HG03097 (cell line): Measurements from ENCODE around the gene NET1.
A peak's percentile ranks its signal among the peaks of the same experiment; 100 is the strongest.
"Not testable (repeated sequence)": the region's sequence is repeated elsewhere in the genome, so short reads cannot be mapped to it uniquely, and the experiment has no call there.

Experiments used
- ATAC-seq: cut with Tn5 transposase; IDR thresholded peaks from one replicate; pipeline ENCODE4 v1.9.1; 2021; ENCODE audit not compliant: unreplicated experiment, low FRiP score

The NET1 gene, protein sequence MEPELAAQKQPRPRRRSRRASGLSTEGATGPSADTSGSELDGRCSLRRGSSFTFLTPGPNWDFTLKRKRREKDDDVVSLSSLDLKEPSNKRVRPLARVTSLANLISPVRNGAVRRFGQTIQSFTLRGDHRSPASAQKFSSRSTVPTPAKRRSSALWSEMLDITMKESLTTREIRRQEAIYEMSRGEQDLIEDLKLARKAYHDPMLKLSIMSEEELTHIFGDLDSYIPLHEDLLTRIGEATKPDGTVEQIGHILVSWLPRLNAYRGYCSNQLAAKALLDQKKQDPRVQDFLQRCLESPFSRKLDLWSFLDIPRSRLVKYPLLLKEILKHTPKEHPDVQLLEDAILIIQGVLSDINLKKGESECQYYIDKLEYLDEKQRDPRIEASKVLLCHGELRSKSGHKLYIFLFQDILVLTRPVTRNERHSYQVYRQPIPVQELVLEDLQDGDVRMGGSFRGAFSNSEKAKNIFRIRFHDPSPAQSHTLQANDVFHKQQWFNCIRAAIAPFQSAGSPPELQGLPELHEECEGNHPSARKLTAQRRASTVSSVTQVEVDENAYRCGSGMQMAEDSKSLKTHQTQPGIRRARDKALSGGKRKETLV

DNA sequence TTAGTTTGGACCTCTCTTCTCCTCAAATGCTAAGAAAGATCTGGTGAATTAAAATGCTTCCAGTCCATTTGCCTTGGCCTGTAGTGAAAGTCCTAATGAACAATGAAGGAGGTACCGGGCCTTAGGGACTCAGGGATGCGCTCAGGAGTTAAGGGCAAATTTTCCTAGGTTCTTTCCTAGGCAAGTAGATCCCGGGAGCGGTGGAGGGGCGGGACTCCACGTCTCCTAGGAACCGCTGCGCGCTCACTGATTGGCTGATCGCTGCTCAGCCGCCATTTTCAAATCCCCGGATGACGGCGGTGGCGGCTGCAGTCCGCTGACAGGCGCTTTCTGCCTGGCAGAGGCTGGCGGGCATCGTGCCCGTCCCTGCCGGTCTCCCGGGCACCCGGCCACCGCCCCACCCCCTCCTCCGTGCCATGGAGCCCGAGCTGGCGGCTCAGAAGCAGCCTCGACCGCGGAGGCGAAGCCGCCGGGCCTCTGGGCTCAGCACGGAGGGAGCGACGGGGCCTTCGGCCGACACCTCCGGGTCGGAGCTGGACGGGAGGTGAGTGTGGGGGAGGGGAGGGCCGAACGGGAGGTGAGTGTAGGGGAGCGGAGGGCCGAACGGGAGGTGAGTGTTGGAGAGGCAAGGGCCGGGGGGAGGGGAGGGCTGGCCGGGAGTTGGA is at the start of gene NET1:
TSS of gene NET1 (plus strand) at position 281 of the 665 bp plus-strand sequence. CDS start at position 417, 136 bp downstream.
- ATAC-seq, result peak; percentile 97

DNA sequence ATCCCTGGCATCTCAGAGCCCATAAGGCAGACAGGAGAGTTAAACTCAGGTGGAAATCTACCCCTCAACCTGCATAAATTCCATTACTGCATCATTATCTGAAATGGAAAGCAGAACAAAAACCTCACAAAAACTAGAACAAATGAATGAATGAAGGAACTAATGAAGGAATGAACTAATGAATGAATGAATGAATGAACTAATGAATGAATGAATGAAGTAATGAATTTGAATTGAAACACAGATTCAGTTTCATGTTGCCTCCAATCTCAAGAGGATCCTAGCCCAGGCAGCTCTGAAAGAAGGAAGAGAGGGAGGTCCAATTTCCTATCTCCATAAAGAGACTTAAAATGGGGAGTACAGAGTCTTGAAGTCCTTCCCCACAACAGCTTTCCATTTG is 49.5 kb upstream of the NET1 start:
- no peak for ATAC-seq

GRCh38 chr10:5364374-5364773 is 48.0 kb upstream of the NET1 start:
- ATAC-seq, result no peak

- ATAC-seq, result no peak
Measured at GRCh38 chr10:5364890-5365338, 47.4 kb upstream of the NET1 start, which contains the start of gene UCN3. Gene UCN3, plus strand, starts transcription at chr10:5364966. Its CDS starts 8,755 bp downstream, at chr10:5373721.

GRCh38 chr10:5365928-5366327 is 46.4 kb upstream of the NET1 start:
- no peak for ATAC-seq

DNA sequence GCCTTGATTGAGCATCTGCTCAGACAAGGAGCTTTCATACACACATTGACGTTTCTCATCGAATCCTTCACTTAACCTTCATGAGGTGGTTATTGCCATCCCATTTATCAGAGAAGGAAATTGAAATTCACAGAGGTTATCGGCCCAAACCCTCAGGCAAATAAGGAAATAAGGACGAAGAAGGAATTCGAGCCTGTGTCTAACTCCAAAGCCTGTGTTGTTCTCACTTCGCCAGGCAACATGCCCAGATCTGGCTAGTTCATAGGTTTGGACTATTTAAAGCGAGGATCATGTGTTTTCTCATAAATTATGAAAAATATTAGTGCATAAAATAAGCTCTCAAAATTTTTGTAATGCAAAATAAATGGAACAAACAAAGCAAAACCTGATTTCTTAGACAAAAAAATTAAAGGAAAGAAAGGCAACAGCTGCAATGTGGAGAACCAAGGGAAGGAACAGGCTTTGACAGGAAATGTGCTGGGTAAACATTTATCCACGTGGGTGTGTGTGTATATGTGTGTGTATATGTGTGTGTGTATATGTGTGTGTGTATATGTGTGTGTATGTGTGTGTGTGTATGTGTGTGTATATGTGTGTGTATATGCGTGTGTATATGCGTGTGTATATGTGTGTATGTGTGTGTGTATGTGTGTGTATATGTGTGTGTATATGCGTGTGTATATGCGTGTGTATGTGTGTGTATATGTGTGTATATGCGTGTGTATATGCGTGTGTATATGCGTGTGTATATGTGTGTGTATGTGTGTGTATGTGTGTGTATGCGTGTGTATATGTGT is 42.8 kb upstream of the NET1 start:
- ATAC-seq, result no peak

- no peak for ATAC-seq
Measured at GRCh38 chr10:5370493-5371352, 41.6 kb upstream of the NET1 start.

DNA sequence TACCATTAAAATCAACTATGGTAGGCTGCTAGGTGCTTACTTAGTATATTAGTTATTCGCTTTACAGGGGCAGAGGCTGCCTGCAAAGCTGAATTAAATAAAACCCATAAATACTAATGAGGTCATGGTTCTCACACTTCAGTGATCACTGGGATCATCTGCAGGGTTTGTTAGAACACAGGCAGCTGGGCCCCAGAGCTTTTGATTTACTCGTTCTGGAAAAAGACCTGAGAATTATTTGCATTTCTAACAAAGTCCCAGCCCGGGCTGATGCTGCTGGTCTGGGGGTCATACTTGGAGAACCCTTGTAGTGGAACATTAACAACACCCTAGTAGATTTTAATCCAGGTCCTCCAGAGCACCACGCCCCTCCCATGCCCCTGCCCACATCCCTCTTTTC is 39.0 kb upstream of the NET1 start:
- ATAC-seq, result no peak

- no peak for ATAC-seq
Measured at GRCh38 chr10:5373891-5374611, 38.3 kb upstream of the NET1 start.

- ATAC-seq, result no peak
Measured at GRCh38 chr10:5376450-5376849, 35.9 kb upstream of the NET1 start.

DNA sequence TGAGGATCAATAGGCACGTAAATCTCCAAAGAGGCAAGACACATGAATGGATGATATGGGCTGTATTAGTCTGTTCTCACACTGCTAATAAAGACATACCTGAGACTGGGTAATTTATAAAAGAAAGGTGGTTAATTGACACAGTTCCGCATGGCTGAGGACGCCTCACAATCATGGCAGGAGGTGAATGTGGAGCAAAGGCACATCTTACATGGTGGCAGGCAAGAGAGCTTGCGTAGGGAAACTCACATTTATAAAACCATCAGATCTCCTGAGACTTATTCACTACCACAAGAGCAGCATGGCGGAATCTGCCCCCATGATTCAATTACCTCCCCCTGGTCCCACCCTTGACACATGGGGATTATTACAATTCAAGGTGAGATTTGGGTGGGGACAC is 33.2 kb upstream of the NET1 start:
- not testable (repeated sequence) for ATAC-seq

- not testable (repeated sequence) for ATAC-seq
Measured at GRCh38 chr10:5380395-5380794, 32.0 kb upstream of the NET1 start.

GRCh38 chr10:5381187-5381586 is 31.2 kb upstream of the NET1 start:
- no peak for ATAC-seq

GRCh38 chr10:5385224-5385623 is 27.1 kb upstream of the NET1 start:
- ATAC-seq, result no peak

- no peak for ATAC-seq
Measured at GRCh38 chr10:5387169-5387568, 25.2 kb upstream of the NET1 start.

DNA sequence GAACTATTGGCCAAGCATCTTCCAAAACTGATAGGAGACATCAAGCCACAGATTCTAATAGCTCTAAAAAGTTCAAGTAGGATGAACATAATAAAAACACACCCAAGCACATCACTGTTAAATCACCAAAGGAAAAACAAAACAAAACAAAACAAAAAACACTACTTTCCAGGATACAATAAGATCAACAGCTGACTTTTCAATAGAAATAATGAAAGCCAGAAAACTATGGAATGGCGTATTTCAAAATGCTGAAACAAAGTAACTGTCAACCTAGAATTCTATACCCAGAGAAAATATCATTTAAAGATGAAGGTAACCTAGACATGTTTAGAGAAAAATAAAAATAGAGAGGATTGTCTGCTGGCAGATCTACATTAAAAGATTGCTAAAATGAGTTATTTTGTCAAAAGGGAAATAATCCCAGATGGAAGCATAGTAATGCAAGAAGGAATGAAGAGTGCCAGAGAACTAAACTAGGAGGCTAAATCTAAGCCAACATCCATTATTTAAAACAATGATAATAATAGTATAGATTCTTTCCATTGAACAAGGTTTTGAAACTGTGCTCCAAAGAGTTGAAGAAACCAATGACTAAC is 21.7 kb upstream of the NET1 start:
- no peak for ATAC-seq

DNA sequence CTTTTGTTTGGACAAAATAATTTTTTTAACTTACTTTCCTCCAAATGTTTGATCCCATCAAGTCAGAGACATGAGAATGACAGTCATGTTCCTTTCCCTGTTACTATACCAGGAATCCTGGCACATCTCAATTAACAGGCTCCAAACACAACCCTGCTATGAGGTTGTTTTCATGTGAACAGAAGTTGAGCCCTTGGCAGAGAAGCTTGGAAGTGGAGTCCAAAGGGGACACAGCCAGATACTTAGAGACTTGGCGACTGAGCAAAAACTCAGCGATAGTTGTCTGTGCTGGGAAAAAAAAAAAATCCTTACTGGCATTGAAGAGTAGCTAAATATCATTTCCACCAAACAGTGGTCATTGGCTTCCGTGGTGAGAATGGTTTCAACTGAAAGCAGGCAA is 20.6 kb upstream of the NET1 start:
- ATAC-seq, result no peak

GRCh38 chr10:5393529-5393928 is 18.8 kb upstream of the NET1 start:
- no peak for ATAC-seq

- ATAC-seq, result no peak
Measured at GRCh38 chr10:5395168-5395567, 17.2 kb upstream of the NET1 start.
